Measurements from ENCODE around the gene RAB3IL1.

GRCh38 chr11:61868571-61869428, 48.6 kb downstream of the RAB3IL1 start:
- TF ChIP-seq CTCF (conservative IDR thresholded peaks at IDR 0.05 in 1 of 2, IDR thresholded peaks at IDR 0.05 in 1 of 2; ENCODE audit: low read depth in 1 of 2, low read length in 2 of 2) (no peak), EZH2 (IDR thresholded peaks at IDR 0.05; ENCODE audit: low read length, missing control alignments) (no peak)
